Hematopoietic multipotent progenitor cell treated with erythropoietin and hydrocortisone succinate and interleukin-3 and kit ligand, for 15 days (in vitro differentiated cells): ENCODE data around the gene C11orf86.
A peak's percentile ranks its signal among the peaks of the same experiment; 100 is the strongest.
"Not testable (repeated sequence)": the region's sequence is repeated elsewhere in the genome, so short reads cannot be mapped to it uniquely, and the experiment has no call there.

ENCODE experiments used
- DNase-seq: peaks from one replicate; pipeline ENCODE4 v3.0.0-alpha.2; 2015; ENCODE audit warnings: low spot score

The C11orf86 gene

DNA sequence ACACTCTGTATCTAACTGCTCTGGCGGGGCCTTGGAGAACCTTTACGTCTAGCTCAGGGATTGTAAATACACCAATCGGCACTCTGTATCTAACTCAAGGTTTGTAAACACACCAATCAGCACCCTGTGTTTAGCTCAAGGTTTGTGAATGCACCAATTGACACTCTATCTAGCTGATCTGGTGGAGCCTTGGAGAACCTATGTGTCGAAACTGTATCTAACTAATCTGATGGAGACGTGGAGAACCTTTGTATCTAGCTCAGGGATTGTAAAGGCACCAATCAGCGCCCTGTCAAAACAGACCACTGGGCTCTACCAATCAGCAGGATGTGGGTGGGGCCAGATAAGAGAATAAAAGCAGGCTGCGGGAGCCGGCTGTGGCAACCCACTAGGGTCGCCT is 14.3 kb downstream of the C11orf86 start:
- DNase-seq, result not testable (repeated sequence)

DNA sequence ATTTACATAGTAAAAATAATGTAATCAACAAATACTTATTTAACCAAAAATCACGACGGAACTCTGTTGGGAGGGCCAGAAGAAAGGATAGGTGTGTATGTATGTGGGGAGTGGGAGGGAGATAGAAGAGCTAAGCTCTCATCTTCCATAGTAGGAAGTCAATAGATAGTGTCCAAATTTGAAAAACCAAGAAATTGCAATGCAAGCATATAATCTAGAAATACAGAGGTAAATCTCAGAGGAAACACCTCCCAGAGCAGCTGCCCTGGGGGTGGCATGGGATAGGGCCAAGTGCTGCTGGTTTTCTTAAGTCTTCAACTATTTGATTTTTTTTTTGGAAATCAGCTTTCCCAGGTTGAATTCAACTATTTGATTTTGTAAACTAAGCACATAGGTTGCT is 16.9 kb downstream of the C11orf86 start:
- DNase-seq, result no peak

DNA sequence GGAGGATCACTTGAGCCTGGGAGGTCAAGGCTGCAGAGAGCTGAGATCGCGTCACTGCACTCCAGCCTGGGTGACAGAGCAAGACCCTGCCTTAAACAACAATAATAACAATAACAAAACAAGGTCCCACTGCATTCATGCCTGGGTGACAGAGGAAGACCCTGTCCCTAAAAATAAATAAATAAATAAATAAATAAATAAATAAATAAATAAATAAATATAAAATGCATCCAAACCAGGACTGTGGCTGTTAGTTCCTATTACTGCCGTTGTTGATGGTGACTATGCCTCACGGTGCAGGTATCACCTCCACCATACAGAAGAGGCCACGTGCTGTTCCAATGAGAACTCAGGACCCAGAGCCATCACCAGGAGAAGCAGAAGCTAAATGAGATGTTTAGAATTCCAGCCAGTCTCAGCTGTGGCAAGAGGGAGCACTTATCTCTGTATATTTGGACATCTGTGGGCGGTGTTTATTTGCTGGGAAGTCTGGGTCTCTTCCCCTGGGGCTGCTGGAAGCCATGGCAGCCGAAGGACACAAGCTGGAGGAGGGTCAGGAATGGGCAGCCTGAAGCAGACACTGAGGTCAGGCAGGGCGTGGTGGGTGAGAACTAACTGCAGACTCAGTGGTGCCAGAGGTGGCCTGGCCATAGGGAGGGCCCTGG is 21.6 kb downstream of the C11orf86 start:
- no peak for DNase-seq

DNA sequence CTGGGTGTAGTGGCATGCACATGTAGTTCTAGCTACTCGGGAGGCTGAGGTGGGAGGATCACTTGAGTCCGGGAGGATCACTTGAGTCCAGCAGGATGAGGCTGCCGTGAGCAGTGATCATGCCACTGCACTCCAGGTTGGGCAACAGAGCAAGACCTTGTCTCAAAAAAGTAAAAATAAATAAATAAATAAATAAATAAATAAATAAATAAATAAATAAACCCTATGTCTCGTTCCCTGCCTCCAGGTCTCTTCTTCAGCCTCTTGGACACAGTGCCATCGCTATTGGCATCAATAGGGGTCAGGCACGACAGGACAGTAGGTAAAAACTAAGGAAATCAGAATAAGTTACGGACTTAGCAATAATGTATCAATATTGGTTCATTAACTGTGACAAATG is 24.5 kb downstream of the C11orf86 start:
- DNase-seq, result no peak

- DNase-seq, result no peak
Observed at GRCh38 chr11:67001332-67001731, 26.2 kb downstream of the C11orf86 start.

DNA sequence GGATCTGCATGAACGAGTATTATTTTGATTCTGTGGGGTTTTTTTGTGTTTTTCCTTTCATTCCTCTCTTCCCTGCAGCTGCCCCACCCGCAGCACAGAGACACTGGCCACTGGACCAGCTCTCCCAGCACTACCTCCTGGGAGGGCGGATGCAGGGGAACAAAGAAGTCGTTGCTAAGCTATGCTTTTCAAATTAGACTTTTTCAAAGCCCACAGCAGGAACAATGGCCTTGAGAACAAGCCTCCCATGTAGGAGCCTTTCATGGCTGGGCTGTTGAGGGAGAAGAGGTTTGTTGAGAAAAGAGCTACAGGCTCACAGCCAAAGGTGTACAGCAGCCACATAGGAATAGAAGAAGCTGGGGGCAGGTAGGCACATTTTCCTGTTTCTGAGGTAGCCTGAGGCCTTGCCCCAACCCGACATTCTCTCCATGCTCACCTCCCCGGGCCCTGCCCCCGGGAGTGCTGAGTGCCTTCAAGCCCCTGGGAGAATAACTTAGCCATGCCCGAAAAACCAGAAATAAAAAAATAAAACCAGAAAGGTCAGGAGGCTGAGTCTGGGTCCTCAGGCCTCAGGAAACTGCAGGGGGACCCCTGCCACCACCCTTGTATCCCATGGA is 27.3 kb downstream of the C11orf86 start:
- DNase-seq, result no peak

- no peak for DNase-seq
Observed at GRCh38 chr11:67002921-67003411, 27.9 kb downstream of the C11orf86 start.

- DNase-seq, result not testable (repeated sequence)
Observed at GRCh38 chr11:67005200-67005599, 30.1 kb downstream of the C11orf86 start.

GRCh38 chr11:67006029-67006884 is 31.2 kb downstream of the C11orf86 start:
- peak; percentile 23 for DNase-seq

DNA sequence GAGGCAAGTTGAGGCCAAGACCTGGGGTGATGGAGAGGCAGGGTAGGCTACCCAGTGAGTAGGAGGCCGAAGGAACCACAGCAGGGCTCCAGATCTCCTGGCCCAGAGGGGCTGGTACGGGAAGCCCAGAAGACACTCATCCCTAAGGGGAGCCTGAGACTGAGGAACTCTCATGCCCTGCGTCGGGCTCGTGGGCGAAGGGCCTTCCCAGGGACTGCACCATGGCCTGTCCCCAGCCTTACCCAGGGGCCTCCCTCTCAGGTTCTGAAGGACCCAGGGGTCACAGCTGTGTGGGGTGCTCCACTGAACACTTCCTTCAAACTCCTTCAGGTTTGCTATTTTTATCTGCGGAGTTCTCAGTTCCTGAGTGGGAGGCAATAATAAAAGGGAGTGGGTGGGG is 32.0 kb downstream of the C11orf86 start:
- DNase-seq, result no peak

DNA sequence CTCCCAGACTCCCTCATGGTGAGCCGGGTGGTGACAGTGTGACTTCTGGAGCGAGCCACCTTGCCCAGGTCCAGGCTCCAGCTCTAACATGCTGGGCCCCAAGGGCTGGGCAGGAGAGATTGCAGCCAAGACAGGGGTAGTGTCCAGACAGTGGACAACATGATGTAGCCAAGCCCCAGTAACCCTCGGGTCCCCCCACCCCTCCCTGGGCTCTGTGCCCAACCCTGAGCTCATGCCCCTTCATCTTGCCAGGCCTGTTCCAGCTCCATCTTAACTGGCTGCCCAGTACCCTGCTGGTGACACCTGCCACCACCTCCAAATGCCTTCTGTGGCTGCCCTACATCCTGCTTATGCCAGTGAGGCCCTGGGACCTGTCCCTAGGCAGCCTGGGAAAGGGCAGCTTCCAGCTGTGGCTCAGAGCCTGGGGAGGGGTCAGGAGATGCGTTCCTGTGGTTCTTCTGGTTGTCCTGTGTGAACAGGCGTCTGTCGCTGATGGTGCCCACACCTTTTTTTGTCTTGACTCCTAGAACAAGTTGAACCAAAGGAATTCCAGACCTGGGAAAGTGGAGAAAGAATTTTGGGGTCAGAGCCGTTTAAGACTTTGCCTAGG is 35.3 kb downstream of the C11orf86 start:
- DNase-seq, result no peak

DNA sequence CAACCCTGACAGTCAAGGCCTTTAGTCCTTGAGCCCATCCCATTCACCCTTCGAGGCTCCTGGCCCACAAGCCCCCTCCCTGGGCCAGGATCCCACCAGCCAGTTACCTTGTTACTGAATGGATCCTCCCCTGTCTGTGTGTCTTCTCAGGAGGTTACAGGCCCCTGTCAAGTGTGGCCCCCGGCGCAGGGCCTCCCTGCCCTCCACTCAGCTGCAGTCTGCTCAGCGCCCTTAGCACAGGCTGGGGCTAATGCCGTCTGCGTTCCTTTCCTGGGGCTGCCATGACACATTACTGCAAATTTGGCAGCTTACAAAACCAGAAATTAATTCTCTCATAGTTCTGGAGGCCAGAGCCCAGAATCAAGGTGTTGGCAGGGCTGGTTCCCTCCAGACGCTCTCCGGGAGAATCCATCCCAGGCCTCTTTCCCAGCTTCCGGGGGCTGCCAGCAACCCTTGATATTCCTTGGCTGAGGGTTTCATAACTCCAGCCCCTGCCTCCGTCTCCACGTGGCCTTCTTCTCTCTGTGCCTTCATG is 38.5 kb downstream of the C11orf86 start:
- DNase-seq, result no peak

GRCh38 chr11:67014343-67014742 is 39.2 kb downstream of the C11orf86 start:
- no peak for DNase-seq

- DNase-seq, result no peak
Observed at GRCh38 chr11:67015048-67015447, 39.9 kb downstream of the C11orf86 start.

GRCh38 chr11:67016550-67016949 is 41.4 kb downstream of the C11orf86 start:
- DNase-seq, result no peak

DNA sequence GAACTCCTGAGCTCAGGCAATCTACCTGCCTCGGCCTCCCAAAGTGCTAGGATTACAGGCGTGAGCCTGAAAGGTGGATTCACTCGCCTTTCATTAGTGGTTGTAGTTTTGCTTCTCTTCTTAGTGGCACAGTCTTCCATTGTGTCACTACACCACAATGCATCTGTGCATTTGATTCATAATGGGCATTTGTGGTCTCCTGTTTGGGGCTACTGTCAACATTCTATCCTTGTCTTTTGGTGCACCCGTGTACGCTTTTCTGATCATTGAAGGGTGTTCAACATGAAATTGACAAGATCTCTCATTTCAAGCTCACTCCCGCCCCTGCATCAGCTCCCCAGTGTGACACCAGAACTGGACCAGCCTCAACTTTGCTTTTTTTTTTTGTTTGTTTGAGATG is 45.8 kb downstream of the C11orf86 start:
- no peak for DNase-seq

GRCh38 chr11:67022341-67022933 is 47.3 kb downstream of the C11orf86 start:
- no peak for DNase-seq

- DNase-seq, result no peak
Observed at GRCh38 chr11:67022961-67023956, 48.2 kb downstream of the C11orf86 start, which contains the start of gene SYT12. TSS of gene SYT12 (plus strand) at chr11:67023134. CDS start at chr11:67030145, 7,011 bp downstream.

DNA sequence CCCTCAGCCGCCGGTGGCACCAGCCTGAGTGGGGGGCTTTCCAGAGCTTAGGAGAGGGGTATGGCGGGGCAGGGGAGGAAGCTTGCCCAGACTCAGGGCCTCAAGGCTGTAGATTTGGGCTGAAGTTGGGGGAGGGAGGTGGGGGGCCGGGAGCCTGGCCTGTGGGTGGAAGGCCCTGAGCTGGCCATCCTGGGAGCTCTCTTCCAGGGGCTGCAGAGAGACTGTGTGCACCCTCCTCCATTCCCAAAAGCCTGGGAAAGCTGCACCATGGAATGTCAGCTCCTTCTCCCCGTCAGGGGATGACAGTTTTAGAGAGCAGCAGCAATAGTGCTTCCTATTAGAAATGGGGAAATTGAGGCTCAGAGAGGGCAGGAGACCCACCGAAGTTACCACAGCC is 48.9 kb downstream of the C11orf86 start:
- DNase-seq, result no peak

GRCh38 chr11:67024410-67024809 is 49.3 kb downstream of the C11orf86 start:
- no peak for DNase-seq
